Suppressor macrophage (primary cell): ENCODE measurements around the gene KCNJ15.
"Not testable (repeated sequence)": the region's sequence is repeated elsewhere in the genome, so short reads cannot be mapped to it uniquely, and the experiment has no call there.

Source experiments
- DNase-seq, 4 experiments: peaks; one replicate each; pipeline ENCODE4 v3.0.0-alpha.2; 2020 to 2022

The KCNJ15 gene

GRCh38 chr21:38244885-38245869 lies 11.6 kb upstream of the KCNJ15 start:
- DNase-seq = peak in 3 of 4 experiments; percentile 25 to 59 (median 35)

- peak in 1 of 4 experiments; percentile 35 for DNase-seq
Measured at GRCh38 chr21:38246511-38246910, 10.3 kb upstream of the KCNJ15 start.

GRCh38 chr21:38247054-38247453 lies 9.7 kb upstream of the KCNJ15 start:
- DNase-seq = not testable (repeated sequence)

- no peak for DNase-seq
Measured at GRCh38 chr21:38247738-38248510, 8.9 kb upstream of the KCNJ15 start.

- DNase-seq = no peak
Measured at GRCh38 chr21:38249256-38249655, 7.5 kb upstream of the KCNJ15 start.

GRCh38 chr21:38249696-38250278 lies 7.0 kb upstream of the KCNJ15 start:
- no peak for DNase-seq

- no peak for DNase-seq
Measured at GRCh38 chr21:38250991-38251418, 5.8 kb upstream of the KCNJ15 start.

- no peak for DNase-seq
Measured at GRCh38 chr21:38254970-38255369, 1.8 kb upstream of the KCNJ15 start.

- DNase-seq = peak; percentile 36 to 58 (median 48)
Measured at GRCh38 chr21:38255571-38256117, 1.1 kb upstream of the KCNJ15 start.

GRCh38 chr21:38257667-38258066 lies 876 bp downstream of the KCNJ15 start:
- peak; percentile 53 to 83 (median 68) for DNase-seq

GRCh38 chr21:38258521-38259485 lies 2.0 kb downstream of the KCNJ15 start:
- DNase-seq = peak; percentile 41 to 73 (median 58)

GRCh38 chr21:38259665-38260064 lies 2.9 kb downstream of the KCNJ15 start:
- DNase-seq = no peak

- no peak for DNase-seq
Measured at GRCh38 chr21:38260426-38260825, 3.6 kb downstream of the KCNJ15 start.

GRCh38 chr21:38261851-38262250 lies 5.1 kb downstream of the KCNJ15 start:
- no peak for DNase-seq

GRCh38 chr21:38263493-38263892 lies 6.7 kb downstream of the KCNJ15 start:
- no peak for DNase-seq

GRCh38 chr21:38264571-38264970 lies 7.8 kb downstream of the KCNJ15 start:
- no peak for DNase-seq

GRCh38 chr21:38265166-38265565 lies 8.4 kb downstream of the KCNJ15 start:
- DNase-seq = no peak

- peak in 1 of 4 experiments; percentile 34 for DNase-seq
Measured at GRCh38 chr21:38266732-38267131, 9.9 kb downstream of the KCNJ15 start.

GRCh38 chr21:38267136-38267755 lies 10.5 kb downstream of the KCNJ15 start:
- DNase-seq = peak; percentile 38 to 57 (median 51)

GRCh38 chr21:38267991-38268863 lies 11.4 kb downstream of the KCNJ15 start:
- peak in 2 of 4 experiments; percentile 52 to 54 for DNase-seq
